ENCODE results near the gene TM7SF2.

DNA sequence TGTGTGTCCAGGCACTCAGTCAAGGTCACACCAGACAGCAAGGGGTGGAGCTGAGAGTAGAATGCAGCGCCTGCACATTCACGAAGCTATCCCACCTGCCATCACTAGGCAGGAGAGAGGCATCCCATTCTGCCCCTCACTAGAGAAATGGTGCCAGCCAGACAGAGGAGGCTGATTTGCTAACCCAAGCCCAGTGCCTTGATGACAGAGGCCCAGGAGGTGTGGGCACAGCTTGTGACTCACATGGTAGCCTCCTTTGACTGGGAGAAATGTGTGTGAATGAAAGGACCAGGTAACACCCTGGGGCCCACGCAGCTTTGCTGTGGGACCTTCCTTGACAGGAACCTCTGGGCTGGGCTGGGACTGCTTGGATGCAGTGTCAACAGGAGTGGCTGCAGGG, 48.1 kb upstream of the TM7SF2 start:
- TF ChIP-seq, protein P1, sequence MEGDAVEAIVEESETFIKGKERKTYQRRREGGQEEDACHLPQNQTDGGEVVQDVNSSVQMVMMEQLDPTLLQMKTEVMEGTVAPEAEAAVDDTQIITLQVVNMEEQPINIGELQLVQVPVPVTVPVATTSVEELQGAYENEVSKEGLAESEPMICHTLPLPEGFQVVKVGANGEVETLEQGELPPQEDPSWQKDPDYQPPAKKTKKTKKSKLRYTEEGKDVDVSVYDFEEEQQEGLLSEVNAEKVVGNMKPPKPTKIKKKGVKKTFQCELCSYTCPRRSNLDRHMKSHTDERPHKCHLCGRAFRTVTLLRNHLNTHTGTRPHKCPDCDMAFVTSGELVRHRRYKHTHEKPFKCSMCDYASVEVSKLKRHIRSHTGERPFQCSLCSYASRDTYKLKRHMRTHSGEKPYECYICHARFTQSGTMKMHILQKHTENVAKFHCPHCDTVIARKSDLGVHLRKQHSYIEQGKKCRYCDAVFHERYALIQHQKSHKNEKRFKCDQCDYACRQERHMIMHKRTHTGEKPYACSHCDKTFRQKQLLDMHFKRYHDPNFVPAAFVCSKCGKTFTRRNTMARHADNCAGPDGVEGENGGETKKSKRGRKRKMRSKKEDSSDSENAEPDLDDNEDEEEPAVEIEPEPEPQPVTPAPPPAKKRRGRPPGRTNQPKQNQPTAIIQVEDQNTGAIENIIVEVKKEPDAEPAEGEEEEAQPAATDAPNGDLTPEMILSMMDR (IDR thresholded peaks at IDR 0.05; ENCODE audit: insufficient read depth, low read length, poor library complexity, severe bottlenecking), result no peak
- TF ChIP-seq EZH2phosphoT487 (conservative IDR thresholded peaks at IDR 0.05; ENCODE audit: low read length), result no peak

Data from SU-DHL-6 (cell line).